Measurements from ENCODE around the gene HOMER1.

- TF ChIP-seq CTCF (conservative IDR thresholded peaks at IDR 0.05; ENCODE audit: low read length), result no peak
- no peak for TF ChIP-seq EZH2phosphoT487 (IDR thresholded peaks at IDR 0.05; ENCODE audit: borderline replicate concordance, low read depth, low read length)
Observed at GRCh38 chr5:79563247-79563590, 49.3 kb upstream of the HOMER1 start.

All from OCI-LY7 (cell line).